Measurements from ENCODE around the gene PIK3AP1. TPM values are rescaled to one million over a fixed set of nuclear protein-coding genes. Genes with fewer than 3 reads are reported as not detected.

The PIK3AP1 gene
- total and polyA plus RNA-seq, 10 donors, result 59.8 to 256 (median 183) TPM

DNA sequence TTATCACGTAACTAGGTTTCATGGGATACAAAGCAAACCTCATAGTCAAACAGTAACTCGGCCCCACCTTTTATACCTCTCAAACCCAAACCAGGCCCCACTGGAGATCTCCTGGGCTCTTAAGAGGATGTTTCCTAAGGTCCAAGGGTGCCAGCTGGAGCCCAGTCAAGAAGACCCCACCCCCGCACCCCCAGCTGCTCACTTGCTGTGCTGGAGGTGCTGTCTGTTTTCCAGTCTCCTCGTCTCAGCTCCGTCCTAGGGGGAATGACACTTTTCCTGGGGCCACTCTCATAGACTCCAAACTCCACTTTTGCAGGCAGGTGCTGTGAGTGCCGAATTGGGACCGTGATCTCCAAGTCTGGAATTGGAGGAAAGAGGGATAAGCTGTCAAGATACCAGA is 110.8 kb downstream of the PIK3AP1 start:
- Histone ChIP-seq H3K27ac (no peak overlapping the region), H3K36me3 (peaks cover 0 to 100% (median 82%) of the 10 kb centered on the region in 6 donors), H3K9me3 (no peaks in the 10 kb centered on the region), H3K4me1 (peaks cover 0 to 8% (median 0%) of the 10 kb centered on the region in 6 donors), H3K27me3 (replicated peaks in 1 of 7) (no peaks in the 10 kb centered on the region), H3K4me3 (no peak overlapping the region)
- TF ChIP-seq POLR2AphosphoS5 (IDR thresholded peaks at IDR 0.05), result no peak
- TF ChIP-seq POLR2A (IDR thresholded peaks at IDR 0.05), result no peak
- no peak for TF ChIP-seq CTCF (IDR thresholded peaks at IDR 0.05 in 8 of 11, conservative IDR thresholded peaks at IDR 0.05 in 3 of 11)
- 91 to 93% (median 91%) methylated on average over 5 to 7 of the region's 7 CpGs for WGBS, 5 donors
- intact Hi-C loops (cut with DNase I; ENCODE audit: low total_unique reads), result no loop called here
- DNase-seq, result no peak

- H3K9me3 ChIP-seq, result no peaks in the 10 kb centered on the region
- peaks cover 0 to 8% (median 0%) of the 10 kb centered on the region in 6 donors for H3K4me1 ChIP-seq
- no peaks in the 10 kb centered on the region for H3K27me3 ChIP-seq (replicated peaks in 1 of 7)
- H3K4me3 ChIP-seq, result no peak overlapping the region
- TF ChIP-seq POLR2AphosphoS5 (IDR thresholded peaks at IDR 0.05) (no peak), POLR2A (IDR thresholded peaks at IDR 0.05) (no peak), CTCF (IDR thresholded peaks at IDR 0.05 in 8 of 11, conservative IDR thresholded peaks at IDR 0.05 in 3 of 11) (no peak)
- H3K27ac ChIP-seq, result no peak overlapping the region
- peaks cover 0 to 100% (median 80%) of the 10 kb centered on the region in 6 donors for H3K36me3 ChIP-seq
- intact Hi-C loops (cut with DNase I; ENCODE audit: low total_unique reads), result no loop called here
- WGBS, 5 donors, result 86 to 94% (median 89%) methylated on average over 5 of the region's 5 CpGs
- no peak for DNase-seq
Measured at GRCh38 chr10:96608805-96609204, 111.5 kb downstream of the PIK3AP1 start.

GRCh38 chr10:96608262-96608661 is 112.1 kb downstream of the PIK3AP1 start:
- TF ChIP-seq POLR2AphosphoS5 (IDR thresholded peaks at IDR 0.05), result no peak
- no peak for TF ChIP-seq CTCF (IDR thresholded peaks at IDR 0.05 in 8 of 11, conservative IDR thresholded peaks at IDR 0.05 in 3 of 11)
- TF ChIP-seq POLR2A (IDR thresholded peaks at IDR 0.05), result no peak
- H3K36me3 ChIP-seq, result peaks cover 0 to 100% (median 78%) of the 10 kb centered on the region in 6 donors
- no peak overlapping the region for H3K4me3 ChIP-seq
- WGBS, 5 donors, result 76 to 96% (median 92%) methylated on average over 3 of the region's 3 CpGs
- no peak for DNase-seq
- H3K27ac ChIP-seq, result no peak overlapping the region
- no peaks in the 10 kb centered on the region for H3K27me3 ChIP-seq (replicated peaks in 1 of 7)
- H3K4me1 ChIP-seq, result peaks cover 0 to 8% (median 0%) of the 10 kb centered on the region in 6 donors
- intact Hi-C loops (cut with DNase I; ENCODE audit: low total_unique reads), result no loop called here
- H3K9me3 ChIP-seq, result no peaks in the 10 kb centered on the region

DNA sequence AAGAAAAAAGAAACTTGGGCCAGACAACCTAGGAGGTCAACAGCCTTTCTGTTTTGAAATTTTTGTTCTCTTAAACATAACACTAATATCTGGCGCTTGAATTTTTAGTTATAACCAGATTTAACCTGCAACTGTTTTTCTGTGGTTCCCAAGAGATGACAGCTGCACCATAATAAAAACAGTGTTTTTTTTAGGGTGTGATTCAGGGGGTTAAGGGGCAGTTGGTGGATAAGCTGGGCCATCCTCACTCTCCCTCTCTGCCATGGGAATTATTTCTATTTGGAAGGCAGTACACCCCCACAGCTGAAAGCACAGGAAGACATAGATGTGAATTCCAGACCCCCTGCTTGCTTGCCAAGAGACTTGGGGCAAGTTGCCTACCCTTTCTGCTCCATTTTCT is 113.4 kb downstream of the PIK3AP1 start:
- H3K27me3 ChIP-seq (replicated peaks in 1 of 7), result no peaks in the 10 kb centered on the region
- H3K27ac ChIP-seq, result no peak overlapping the region
- TF ChIP-seq POLR2AphosphoS5 (IDR thresholded peaks at IDR 0.05) (no peak), CTCF (IDR thresholded peaks at IDR 0.05 in 8 of 11, conservative IDR thresholded peaks at IDR 0.05 in 3 of 11) (no peak), POLR2A (IDR thresholded peaks at IDR 0.05) (no peak)
- H3K36me3 ChIP-seq, result peaks cover 0 to 100% (median 85%) of the 10 kb centered on the region in 6 donors
- 70 to 91% (median 84%) methylated on average over 1 of the region's 1 CpG for WGBS, 5 donors
- no peak overlapping the region for H3K4me3 ChIP-seq
- H3K9me3 ChIP-seq, result no peaks in the 10 kb centered on the region
- intact Hi-C loops (cut with DNase I; ENCODE audit: low total_unique reads), result no loop called here
- no peak for DNase-seq
- H3K4me1 ChIP-seq, result peaks cover 0 to 8% (median 0%) of the 10 kb centered on the region in 6 donors
